GM19328 (cell line): ENCODE results near the gene MARCHF11.

Experiments used
- ATAC-seq: cut with Tn5 transposase; IDR thresholded peaks from one replicate; pipeline ENCODE4 v1.9.1; 2021; ENCODE audit warnings: mild to moderate bottlenecking, moderate library complexity; ENCODE audit not compliant: unreplicated experiment

The MARCHF11 gene

GRCh38 chr5:16064135-16064893 is 115.3 kb downstream of the MARCHF11 start:
- no peak for ATAC-seq

GRCh38 chr5:16061163-16061562 is 118.4 kb downstream of the MARCHF11 start:
- ATAC-seq = no peak

GRCh38 chr5:16057277-16057676 is 122.3 kb downstream of the MARCHF11 start:
- ATAC-seq = no peak

- ATAC-seq = no peak
Observed at GRCh38 chr5:16051246-16051755, 128.3 kb downstream of the MARCHF11 start.

- no peak for ATAC-seq
Observed at GRCh38 chr5:16050414-16050813, 129.2 kb downstream of the MARCHF11 start.

GRCh38 chr5:16049761-16050160 is 129.8 kb downstream of the MARCHF11 start:
- no peak for ATAC-seq

GRCh38 chr5:16048132-16048531 is 131.5 kb downstream of the MARCHF11 start:
- no peak for ATAC-seq

GRCh38 chr5:16043349-16043965 is 136.1 kb downstream of the MARCHF11 start:
- ATAC-seq = no peak

- ATAC-seq = no peak
Observed at GRCh38 chr5:16037121-16037845, 142.3 kb downstream of the MARCHF11 start.

GRCh38 chr5:16034319-16035001 is 145.1 kb downstream of the MARCHF11 start:
- no peak for ATAC-seq

- no peak for ATAC-seq
Observed at GRCh38 chr5:16033187-16033925, 146.2 kb downstream of the MARCHF11 start.

- ATAC-seq = no peak
Observed at GRCh38 chr5:16028708-16029107, 150.9 kb downstream of the MARCHF11 start.

- ATAC-seq = no peak
Observed at GRCh38 chr5:16025681-16026080, 153.9 kb downstream of the MARCHF11 start.

GRCh38 chr5:16018970-16019369 is 160.6 kb downstream of the MARCHF11 start:
- no peak for ATAC-seq

GRCh38 chr5:16017720-16018119 is 161.9 kb downstream of the MARCHF11 start:
- no peak for ATAC-seq
